ACHN (cell line): ENCODE data around the gene MED12L.
"Not testable (repeated sequence)": the region's sequence is repeated elsewhere in the genome, so short reads cannot be mapped to it uniquely, and the experiment has no call there.

Experiments used
- DNase-seq: peaks from one replicate; pipeline ENCODE4 v3.0.0-alpha.2; 2015
- in situ Hi-C: cut with HindIII; loops from 2 replicates; pipeline ENCODE4 v1.10.0; 2017; ENCODE audit warnings: low sequenced_read_pairs, low pct_ligation_motif_present, low pct_unique_long_range_greater_than_20kb

The MED12L gene

DNA sequence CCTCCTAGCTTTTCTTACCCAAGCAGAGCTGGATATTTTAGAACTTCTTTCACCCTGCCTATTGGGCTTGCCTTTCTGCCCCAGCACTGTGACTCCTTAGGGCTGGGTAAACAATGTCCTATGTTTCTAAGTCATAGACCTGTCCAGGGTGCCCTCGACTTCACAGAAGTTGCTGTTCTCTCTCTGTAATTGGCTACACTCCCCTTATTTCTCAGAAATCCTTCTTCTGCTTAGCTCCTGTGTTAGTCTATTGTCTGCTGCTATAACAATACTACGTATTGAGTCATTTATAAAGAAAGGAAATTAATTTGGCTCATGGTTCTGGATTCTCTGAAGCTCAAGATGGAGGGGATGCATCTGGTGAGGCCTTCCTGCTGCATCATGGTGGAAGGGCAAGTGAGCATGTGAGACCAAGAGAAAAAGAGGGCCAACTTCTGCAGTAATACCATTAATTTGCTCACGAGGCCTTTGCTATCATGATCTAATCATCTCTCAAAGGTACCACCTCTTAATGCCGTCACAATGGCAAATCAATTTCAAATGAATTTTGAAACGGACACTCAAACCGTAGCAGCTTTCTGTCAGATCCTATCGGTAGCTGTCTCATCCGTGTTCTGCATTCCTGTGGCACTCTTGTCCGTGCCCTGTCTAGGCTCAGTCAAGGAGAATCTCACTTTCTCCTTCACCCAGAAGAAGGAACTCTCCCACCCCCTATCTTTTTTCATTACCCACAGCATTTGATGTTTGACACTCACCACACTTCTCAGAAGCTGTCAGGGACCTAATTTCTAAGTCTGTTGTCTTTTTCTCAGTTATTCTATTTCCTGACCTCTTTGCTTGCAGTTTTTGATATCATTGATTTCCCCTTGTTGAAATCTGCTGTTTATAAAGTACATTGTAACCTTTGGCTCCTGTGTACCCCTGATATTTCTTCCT, 139.8 kb downstream of the MED12L start:
- DNase-seq: no peak
- in situ Hi-C loops: no loop called here

DNA sequence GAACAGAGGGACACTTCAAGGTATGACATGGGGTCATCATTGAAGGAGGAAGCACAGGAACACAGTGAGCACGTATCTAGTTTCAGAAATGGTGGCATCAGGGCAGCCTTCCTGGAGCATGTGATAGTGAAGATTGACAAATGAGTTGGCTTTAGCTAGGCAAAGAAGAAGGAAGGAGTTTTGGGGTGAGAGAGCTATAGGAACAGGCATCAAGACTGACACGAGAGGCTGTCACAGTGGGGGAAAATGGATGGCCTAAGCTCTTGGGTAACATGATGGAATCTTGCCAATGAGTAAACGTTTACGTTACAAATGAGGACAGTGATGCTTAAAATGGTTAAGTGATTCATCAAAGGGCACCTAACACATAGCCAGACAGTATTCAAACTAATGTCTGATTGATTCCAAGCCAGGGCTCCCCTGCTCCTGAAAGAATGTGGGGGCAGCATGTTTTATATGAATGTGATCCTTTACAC, 140.7 kb downstream of the MED12L start:
- in situ Hi-C loops: no loop called here
- no peak for DNase-seq

DNA sequence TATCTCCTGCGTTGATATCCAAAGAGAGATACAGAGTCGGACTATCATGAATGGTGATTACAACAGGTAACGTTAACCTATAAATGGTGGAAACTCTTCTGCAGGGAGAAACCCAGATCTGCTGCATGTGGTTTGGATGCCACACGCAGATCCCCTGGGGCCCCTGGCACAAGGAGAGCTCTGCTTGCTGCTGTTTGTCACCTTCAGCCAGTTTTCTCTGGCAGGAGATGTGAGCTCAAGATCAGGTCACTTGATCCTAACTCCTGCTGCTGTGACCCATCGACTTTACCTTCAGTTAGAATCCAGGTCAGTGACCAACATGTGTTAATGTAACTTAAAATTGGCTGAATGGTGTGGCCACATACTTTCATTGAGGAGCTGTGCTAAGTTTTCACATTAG, 141.4 kb downstream of the MED12L start:
- in situ Hi-C loops: no loop called here
- no peak for DNase-seq

DNA sequence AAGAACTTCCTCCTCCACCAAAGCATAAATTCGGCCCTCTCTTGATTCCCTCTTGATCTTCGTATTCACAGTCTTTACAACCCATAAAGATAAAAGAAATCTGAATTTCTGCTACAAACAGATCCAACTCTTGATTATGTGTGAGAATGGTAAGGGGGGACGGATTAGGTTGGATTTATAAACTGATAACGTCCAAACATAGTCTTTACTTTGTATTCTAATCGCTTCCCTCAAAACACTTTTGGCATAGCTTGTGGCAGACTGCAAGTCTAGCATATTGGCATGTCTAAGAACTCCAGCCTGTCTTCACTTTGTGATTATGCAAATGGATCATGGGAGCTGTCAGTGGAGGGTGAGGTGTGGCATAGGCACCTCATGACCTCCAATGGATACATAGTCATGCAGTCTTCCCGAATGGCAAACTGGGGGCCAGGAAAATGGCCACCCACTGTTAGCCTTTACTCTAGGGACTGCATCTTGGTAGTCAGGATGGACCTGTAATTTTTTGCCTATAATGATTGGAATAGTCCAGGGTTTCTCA, 141.9 kb downstream of the MED12L start:
- in situ Hi-C loops: no loop called here

DNA sequence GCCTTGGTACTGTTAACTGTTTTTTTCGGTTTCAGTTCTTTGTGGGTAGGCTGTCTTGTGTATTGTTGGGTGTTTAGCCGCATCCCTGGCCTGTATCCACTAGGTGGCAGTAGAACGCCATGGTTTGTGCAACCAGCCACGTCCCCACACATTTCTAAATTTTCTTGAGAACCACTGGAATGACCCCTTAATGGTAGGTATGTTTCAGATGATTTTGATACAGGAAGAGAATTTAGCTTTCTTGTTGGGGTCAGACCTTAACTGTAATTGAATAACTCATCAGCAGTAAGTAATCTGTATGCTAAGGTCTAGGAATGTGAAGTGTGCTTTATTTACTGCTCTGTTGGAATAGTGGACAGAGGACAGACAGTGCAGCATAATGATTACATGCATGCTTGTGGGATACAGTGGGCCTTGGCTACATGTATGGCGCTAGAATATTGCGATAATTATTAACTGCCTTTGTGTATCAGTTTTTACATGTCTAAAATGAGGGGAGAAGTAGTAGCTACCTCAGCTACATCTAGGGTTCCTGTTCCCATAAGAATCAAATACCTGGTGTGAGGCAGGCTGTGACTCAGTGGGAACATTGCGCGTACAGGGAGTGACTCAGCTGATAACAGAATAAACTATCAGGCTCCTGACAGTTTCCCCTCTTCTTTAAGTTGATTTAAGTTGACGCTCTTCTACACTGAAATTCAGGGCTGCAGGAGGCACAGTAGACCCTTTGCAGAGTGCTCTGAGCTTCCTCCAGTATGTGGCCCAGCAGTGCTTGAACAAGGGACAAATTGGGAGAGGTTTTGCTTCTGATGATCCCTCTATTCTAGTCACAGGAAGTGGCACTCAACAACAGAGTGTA, 142.6 kb downstream of the MED12L start:
- peak; percentile 66 for DNase-seq
- in situ Hi-C loops: no loop called here

More for the DNA sequence above, 141.9 kb downstream of the MED12L start:
- DNase-seq: no peak

DNA sequence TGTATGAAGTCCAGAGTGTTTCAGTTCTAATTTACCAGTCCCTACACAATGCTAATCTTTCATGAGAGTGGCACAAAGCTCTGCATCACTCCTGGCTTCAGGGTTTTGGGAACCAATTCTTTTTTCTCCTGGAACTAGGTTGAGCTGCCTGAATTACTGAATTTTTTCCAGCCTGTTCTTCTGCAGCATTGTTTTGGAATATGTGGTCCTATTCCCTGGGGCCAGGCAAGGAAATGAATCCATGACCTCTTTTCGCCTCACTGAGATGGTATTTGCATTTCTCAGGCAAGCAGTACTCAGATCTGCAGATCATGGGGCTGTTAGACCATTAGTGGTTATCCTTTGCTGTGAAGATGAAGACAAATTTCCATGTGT, 143.2 kb downstream of the MED12L start:
- in situ Hi-C loops: no loop called here

DNA sequence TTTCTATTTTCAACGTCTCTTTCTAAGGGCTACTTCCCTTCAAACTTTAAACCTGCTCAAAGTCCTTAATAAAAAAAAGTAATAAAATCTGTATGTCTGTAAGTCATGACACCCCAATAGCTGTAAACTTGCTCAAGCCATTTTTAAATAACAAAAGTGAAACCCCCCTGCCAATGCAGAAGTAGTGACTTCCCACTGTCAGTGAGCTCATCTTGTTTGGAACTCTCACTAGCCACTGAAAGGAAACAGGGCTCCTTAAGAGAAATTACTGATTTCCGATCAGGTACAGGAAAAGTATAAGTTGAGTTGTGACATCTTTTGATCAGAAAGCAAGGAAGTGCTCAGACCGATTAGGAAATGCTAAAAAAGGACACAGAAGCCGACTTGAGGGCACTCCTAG, 145.2 kb downstream of the MED12L start:
- DNase-seq: no peak
- in situ Hi-C loops: no loop called here

More for the DNA sequence above, 143.2 kb downstream of the MED12L start:
- DNase-seq: peak; percentile 18

DNA sequence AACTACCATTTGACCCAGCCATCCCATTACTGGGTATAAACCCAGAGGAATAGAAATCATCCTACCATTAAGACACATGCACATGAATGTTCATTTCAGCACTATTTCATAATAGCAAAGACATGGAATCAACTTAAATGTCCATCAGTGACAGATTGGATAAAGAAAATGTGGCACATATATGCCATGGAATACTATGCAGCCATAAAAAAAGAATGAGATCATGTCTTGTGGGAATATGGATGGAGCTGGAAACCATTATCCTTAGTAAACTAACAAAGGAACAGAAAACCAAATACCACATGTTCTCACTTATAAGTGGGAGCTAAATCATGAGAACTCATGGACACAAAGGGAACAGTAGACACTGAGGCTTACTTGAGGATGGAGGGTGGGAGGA, 146.9 kb downstream of the MED12L start:
- DNase-seq, in situ Hi-C loops: not testable (repeated sequence)

DNA sequence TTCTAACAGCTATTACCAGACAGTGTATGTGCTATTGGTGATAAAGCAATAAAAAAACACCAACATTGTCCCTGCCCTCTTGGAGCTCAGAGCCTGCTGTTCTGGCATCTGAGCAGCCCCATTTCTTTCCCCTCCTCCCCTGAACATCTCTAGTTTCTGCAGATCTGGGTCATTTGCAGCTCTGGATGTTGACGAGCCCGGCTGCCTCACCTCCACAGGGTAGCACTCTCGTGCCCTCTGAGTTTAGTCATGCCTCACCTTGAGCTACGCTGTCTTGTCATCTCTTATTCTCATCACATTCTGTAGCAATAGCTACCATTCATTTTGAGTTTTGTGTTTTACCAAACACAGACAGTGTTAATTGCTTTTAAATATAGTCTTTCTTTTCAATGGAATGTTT, 147.5 kb downstream of the MED12L start:
- in situ Hi-C loops: no loop called here
- no peak for DNase-seq

DNA sequence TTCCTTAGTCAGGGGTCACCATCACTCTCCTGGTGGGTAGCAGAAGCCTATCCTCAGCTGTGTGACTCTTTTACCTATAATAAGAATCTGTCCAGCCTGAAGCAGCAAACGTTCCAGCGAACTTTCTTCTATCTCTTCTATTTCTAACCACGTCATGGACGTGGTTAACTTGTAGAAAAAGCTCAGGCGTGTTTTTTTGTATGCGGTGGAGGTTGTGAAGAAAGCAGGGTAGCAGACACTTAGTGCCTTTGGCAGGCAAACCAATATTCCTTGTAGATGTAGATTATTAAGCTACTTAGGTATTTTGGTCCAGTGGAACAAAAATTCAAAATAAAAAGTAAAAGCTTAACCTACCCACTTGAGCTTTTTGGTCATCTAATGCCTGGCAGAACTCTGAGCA, 149.4 kb downstream of the MED12L start:
- in situ Hi-C loops: no loop called here
- no peak for DNase-seq

DNA sequence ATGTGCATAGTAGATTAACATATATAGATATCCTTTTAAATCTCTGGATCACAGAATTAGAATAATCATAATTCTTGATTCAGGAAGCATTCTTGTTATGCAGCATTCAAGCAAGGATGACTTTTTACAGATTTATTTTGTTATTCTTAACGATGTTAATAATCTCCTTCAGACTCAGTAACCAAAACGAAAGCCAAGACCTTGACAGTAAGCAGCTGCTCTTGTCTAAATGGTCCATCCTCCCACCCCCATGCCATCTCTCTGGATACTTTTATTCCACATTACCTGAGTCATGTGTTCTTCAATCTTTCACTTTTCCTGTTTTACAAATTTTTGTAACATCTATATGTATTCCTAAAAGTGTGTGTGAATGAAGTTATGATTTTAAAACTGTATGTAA, 150.9 kb downstream of the MED12L start:
- DNase-seq: no peak
- in situ Hi-C loops: no loop called here

DNA sequence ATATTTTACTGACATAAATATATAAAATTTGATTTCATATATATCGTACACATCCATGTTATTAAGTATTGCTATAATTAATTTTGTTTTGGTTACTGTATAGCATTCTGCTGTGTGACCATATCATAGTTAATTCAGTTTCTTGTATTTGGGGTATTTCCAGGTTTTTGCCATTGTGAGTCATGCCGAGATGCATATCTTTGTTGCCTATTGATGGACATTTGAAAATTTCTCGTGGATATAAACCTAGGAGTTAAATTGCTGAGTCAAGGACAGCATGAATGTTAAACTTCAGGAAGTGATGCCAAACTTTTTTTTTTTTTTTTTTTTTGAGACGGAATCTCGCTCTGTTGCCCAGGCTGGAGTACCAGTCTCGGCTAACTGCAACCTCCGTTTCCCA, 151.3 kb downstream of the MED12L start:
- in situ Hi-C loops: no loop called here
- no peak for DNase-seq

DNA sequence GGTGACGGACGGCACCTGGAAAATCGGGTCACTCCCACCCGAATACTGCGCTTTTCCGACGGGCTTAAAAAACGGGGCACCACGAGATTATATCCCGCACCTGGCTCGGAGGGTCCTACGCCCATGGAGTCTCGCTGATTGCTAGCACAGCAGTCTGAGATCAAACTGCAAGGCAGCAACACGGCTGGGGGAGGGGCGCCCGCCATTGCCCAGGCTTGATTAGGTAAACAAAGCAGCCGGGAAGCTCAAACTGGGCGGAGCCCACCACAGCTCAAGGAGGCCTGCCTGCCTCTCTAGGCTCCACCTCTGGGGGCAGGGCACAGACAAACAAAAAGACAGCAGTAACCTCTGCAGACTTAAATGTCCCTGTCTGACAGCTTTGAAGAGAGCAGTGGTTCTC, 156.5 kb downstream of the MED12L start:
- DNase-seq, in situ Hi-C loops: not testable (repeated sequence)

DNA sequence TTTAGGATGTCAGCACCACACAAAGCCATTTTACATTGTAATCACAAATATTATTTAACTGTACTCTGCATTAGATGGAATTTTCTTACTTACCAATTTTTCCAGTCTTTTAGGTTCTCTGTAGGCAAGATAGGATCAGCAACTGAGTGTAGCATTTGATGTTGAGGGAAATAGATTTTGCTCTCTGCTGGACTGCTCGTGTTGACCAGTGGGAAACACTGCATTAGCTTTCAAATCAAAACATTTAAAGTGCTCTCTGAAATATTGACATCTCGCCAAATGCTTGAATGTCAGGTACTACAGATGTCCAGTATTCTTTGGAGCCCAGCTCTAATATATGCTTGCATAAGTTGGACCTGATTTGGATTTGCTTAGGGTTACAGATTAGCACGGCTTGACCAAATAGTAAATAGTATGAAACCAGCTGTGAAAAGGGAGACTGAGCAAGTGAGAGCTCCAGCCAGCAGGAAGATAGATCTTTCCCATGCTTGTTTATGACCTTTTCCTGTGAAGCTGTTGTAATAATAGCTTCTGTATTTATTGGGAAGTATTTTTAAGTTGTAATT, 163.4 kb downstream of the MED12L start:
- no peak for DNase-seq
- in situ Hi-C loops: no loop called here

DNA sequence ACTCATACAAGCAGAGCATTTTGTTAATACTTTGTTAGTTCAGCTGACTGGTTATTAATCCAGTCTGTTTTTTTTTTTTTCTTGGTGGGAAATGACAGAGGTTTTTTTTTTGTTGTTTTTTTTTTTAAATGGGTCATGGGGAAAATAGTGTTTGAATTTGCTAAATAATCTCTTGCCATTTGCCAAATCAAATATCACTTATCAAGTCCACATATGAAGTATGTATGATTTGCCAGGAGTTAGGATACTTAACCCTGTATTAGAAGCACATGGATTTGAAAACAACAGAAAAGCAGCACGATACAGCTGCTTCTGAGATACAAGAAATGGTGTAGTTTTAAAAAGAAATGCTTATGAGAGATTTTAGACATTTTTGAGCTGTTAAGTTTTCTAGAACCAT, 171.3 kb downstream of the MED12L start:
- DNase-seq: no peak
- in situ Hi-C loops: no loop called here

DNA sequence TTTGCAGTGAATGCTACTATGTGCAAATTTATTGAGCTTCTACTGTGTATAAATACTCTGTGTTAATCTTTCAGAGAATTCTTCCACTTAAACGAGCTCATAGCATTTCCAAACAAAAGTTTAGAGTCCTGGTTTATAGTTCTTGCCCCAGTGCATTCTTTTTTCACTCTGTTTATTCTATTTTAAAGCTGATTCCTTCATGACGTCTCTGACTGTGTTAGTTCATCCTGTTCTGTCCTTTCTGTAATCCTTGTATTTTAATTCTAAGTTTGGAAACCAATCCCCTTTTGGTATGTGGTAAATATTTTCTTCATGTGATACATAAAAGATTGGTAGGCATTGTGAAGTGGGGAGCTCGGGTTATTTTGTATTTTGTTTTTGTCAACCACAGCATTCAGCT, 174.2 kb downstream of the MED12L start:
- in situ Hi-C loops: no loop called here

DNA sequence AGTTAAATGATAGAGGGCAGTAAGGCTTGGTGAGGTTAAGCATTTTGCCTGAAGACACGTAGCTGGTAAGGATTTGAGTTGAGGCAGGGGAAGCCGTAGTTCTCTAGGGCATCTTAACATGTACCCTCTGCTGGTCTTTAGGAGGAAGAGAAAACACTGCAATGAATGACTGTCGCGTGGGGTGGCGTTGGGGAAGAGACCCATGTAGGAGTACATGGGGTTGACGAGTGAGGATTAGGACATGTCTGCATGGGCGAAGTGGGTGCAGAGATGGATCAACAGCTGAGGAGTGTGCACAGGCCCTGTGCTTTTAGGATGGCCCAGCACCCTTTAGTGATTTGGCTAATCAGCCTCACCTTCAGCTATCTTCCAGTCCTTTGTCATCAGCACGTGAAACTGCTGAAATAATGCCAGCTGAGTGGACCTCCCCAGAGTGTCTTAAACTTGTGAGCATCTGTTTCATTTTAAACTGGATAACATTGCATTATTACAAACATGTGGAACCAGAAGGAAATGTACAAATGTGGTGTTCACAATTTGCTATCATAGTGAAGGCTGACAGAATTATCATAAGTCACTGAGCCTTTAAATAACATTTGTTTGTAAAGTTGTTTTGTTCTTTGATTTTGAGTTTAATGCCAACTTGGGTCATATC, 177.5 kb downstream of the MED12L start:
- DNase-seq: no peak
- in situ Hi-C loops: no loop called here

More for the DNA sequence above, 174.2 kb downstream of the MED12L start:
- no peak for DNase-seq

DNA sequence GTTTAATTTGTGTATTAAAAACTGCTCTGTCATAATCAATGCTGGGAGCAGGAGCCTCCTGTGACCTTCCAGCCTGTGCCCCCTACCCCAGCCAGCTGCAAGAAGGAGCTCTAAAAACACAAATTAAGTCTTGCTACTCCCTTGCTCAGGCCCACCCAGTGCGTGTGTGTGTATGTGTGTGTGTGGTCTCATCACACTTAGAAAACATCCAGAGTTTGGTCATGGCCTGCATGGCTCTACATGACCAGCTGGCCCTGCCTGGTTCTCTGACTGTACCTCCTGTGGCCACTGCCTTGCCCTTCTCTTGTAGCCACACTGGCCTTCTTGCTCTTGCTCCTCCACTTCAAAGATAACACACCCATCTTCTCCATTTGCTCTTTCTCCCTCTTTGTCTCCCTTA, 179.1 kb downstream of the MED12L start:
- no peak for DNase-seq
- in situ Hi-C loops: no loop called here
